RWPE2 (cell line): ENCODE measurements around the gene OR8U1.

Experiments used
- ATAC-seq: fragments of 200-7000 bp; cut with Tn5 transposase; 3 replicates; pipeline ENCODE4 v1.9.1; 2021; ENCODE audit warnings: low read depth
- DNase-seq: peaks from one replicate; pipeline ENCODE4 v3.0.0-alpha.2; 2020; ENCODE audit warnings: low spot score
- H3K27ac ChIP-seq: fragments of 450-650 bp; 2 replicates; pipeline ENCODE4 v1.5.1; 2017; ENCODE audit warnings: mild to moderate bottlenecking; ENCODE audit not compliant: poor library complexity, severe bottlenecking
- H3K27me3 ChIP-seq: fragments of 250-450 bp; sonication (Bioruptor Pico); 2 replicates; pipeline ENCODE4 v1.5.1; 2021; ENCODE audit warnings: mild to moderate bottlenecking, moderate library complexity; ENCODE audit not compliant: insufficient read depth, poor library complexity, severe bottlenecking
- H3K36me3 ChIP-seq: fragments of 250-450 bp; sonication (Bioruptor Pico); 2 replicates; pipeline ENCODE4 v1.5.1; 2020; ENCODE audit warnings: low read depth, mild to moderate bottlenecking, moderate library complexity
- H3K4me1 ChIP-seq: fragments of 250-450 bp; sonication (Bioruptor Pico); 2 replicates; pipeline ENCODE4 v1.5.1; 2021; ENCODE audit warnings: mild to moderate bottlenecking, moderate library complexity; ENCODE audit not compliant: insufficient read depth, poor library complexity, severe bottlenecking
- H3K4me3 ChIP-seq: fragments of 250-450 bp; sonication (Bioruptor Pico); 2 replicates; pipeline ENCODE4 v1.5.1; 2021; ENCODE audit warnings: mild to moderate bottlenecking, moderate library complexity; ENCODE audit not compliant: severe bottlenecking
- H3K9me3 ChIP-seq: fragments of 250-450 bp; sonication (Bioruptor Pico); 2 replicates; pipeline ENCODE4 v1.5.1; 2021; ENCODE audit warnings: mild to moderate bottlenecking, moderate library complexity; ENCODE audit not compliant: severe bottlenecking
- CTCF ChIP-seq: fragments of 450-650 bp; IDR thresholded peaks from one replicate; pipeline ENCODE4 v1.5.1; 2017; ENCODE audit warnings: mild to moderate bottlenecking, moderate library complexity; ENCODE audit not compliant: poor library complexity, severe bottlenecking

Gene OR8U1

GRCh38 chr11:56404393-56404792 is 29.0 kb downstream of the OR8U1 start:
- ATAC-seq = no peak
- TF ChIP-seq CTCF = no peak
- Histone ChIP-seq H3K9me3 (no peaks in the 10 kb centered on the region), H3K4me1 (no peaks in the 10 kb centered on the region), H3K36me3 (no peaks in the 10 kb centered on the region), H3K27me3 (no peaks in the 10 kb centered on the region), H3K27ac (no peak overlapping the region), H3K4me3 (no peak overlapping the region)
- DNase-seq = no peak

GRCh38 chr11:56410801-56411200 is 35.4 kb downstream of the OR8U1 start:
- H3K27ac ChIP-seq = no peak overlapping the region
- no peak for TF ChIP-seq CTCF
- no peaks in the 10 kb centered on the region for H3K27me3 ChIP-seq
- no peak for DNase-seq
- no peaks in the 10 kb centered on the region for H3K9me3 ChIP-seq
- H3K4me3 ChIP-seq = no peak overlapping the region
- H3K36me3 ChIP-seq = no peaks in the 10 kb centered on the region
- H3K4me1 ChIP-seq = no peaks in the 10 kb centered on the region
- ATAC-seq = no peak

GRCh38 chr11:56412396-56412795 is 37.0 kb downstream of the OR8U1 start, which contains the start of gene OR5AL1:
Gene OR5AL1, plus strand, starts transcription at chr11:56412696.
- TF ChIP-seq CTCF = no peak
- H3K27me3 ChIP-seq = no peaks in the 10 kb centered on the region
- no peaks in the 10 kb centered on the region for H3K9me3 ChIP-seq
- H3K4me1 ChIP-seq = no peaks in the 10 kb centered on the region
- H3K27ac ChIP-seq = no peak within 1 kb of the TSS
- H3K36me3 ChIP-seq = no peaks in the 10 kb centered on the region
- DNase-seq = no peak
- no peak for ATAC-seq
- no peak within 1 kb of the TSS for H3K4me3 ChIP-seq
